NCI-H1092 (cell line): ENCODE measurements around the gene ANO8.

Experiments used
- DNase-seq: peaks from one replicate; lab custom pipeline; 2025; lab: John Stamatoyannopoulos, UW

The ANO8 gene

DNA sequence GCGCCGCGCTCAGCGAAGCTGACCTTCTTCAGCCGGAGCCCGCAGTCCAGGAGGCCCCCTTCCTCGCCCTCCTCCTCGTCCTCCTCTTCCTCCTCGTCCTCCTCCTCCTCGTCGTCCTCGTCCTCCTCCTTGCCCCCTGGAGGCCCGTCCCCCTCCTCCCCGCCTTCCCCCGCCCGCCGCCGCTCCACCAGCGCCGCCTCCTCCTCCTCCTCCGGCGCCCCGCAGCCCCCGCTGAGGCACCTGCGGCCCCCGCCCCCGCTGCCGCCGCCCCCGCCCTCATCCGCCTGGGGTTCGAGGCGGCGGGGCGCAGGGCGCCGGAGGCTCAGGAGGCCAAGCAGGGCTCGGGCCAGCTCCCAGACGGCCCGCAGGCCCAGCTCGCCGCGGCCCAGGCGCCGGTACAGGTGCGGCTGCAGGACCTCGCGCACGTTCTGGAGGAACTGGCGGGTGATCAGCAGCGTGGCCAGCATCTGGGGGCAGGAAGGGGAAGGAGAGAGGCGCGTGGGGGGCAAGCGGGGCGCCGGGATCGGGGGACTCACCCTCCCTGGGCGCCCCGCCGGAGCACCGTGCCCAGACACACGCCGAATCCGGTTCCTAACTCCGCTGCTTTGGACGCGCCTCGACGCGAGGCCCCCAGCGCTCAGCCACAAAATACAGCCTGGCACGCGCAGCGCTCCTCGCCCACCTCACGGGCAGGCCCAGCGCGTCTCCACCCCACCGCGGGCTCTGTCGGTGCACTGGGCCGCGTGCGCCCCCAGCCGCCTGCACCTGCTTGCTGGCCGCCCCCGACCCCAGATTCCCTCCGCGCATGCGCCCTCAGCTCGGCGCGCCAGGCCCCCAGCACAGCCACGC lies 5.9 kb downstream of the ANO8 start:
- DNase-seq = no peak

GRCh38 chr19:17327654-17328516 lies 6.8 kb downstream of the ANO8 start:
- no peak for DNase-seq

- no peak for DNase-seq
Measured at GRCh38 chr19:17327068-17327653, 7.5 kb downstream of the ANO8 start.

GRCh38 chr19:17326595-17326966 lies 8.1 kb downstream of the ANO8 start:
- DNase-seq = no peak

GRCh38 chr19:17325881-17326594 lies 8.6 kb downstream of the ANO8 start:
- DNase-seq = no peak

GRCh38 chr19:17325133-17325532 lies 9.5 kb downstream of the ANO8 start:
- no peak for DNase-seq

GRCh38 chr19:17324357-17325114 lies 10.1 kb downstream of the ANO8 start:
- no peak for DNase-seq

GRCh38 chr19:17323964-17324332 lies 10.7 kb downstream of the ANO8 start:
- DNase-seq = no peak

- DNase-seq = no peak
Measured at GRCh38 chr19:17323300-17323963, 11.2 kb downstream of the ANO8 start.

- DNase-seq = no peak
Measured at GRCh38 chr19:17322854-17323253, 11.8 kb downstream of the ANO8 start.

GRCh38 chr19:17321655-17322489 lies 12.8 kb downstream of the ANO8 start:
- DNase-seq = no peak

DNA sequence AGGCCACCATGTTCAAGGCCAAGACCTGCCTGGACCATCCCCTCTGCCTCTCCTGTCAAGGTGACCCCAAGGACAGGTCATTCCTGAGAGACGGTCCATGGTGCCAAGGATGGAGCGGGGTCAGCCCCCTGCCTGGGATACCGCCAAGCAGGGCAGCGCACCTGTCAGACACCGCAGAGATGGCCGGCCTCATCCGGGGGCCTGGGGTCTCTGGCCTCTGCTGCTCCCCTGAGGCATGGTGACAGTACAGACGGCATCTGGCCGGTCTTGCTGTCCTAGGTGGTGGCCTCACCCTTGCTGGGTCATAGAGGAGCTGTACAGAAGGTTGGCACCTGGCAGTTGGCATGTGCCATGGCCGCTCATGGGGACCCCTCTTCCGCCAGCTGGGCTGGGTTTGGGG lies 14.2 kb downstream of the ANO8 start:
- DNase-seq = no peak

DNA sequence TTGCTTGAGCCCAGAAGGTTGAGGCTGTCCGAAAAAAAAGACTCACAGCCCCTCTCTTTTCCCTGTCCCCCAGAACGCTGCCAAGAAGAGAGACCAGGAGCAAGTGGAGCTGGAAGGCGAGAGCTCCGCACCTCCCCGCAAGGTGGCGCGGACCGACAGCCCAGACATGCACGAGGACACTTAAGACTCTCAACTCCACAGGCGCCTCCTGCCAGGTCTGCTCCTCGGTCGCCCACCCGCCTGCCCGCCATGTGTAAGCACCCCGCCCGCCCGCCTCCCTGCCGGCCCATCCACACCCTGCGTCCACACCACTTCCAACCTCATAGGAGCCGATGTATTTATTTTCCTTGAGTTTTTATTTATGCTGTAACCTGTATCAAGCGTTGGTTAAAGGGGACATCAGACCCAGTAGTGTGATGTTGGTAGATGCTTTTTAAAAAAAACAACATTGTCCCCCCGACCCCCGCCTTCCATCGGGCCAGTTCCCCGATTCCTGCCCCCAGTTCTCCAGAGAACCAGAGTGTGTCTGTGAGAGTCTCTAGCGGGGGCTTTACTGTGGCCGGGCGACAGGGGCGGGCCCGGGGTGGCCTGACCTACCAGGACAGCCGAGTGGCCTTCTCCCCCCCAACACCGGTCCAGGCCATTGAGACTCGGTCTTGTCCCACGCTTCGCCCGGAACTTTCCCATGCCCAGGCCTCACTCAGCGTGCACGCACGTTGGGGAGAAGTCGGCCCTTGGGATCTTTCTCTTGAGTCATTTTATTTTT lies 15.0 kb downstream of the ANO8 start:
- DNase-seq = no peak

DNA sequence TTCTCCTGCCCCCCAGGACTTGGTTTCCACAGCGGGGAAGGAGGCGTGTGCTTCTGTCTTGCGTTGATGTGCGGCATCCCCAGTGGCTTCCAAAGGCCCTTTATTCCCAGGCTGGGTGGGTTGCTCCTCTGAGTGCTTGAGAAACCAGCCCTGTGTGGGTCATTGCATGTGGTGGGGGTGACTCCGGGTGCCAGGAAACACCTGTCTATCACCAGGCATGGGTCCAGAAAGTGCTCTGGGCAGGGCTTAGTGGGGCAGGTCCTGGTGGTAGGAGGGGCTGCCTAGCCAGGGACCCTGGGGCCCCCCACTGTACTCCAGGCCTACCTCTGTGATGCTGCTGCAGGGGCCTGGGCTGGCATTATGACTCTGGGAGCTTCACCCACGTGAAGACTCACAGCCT lies 15.7 kb downstream of the ANO8 start:
- no peak for DNase-seq

DNA sequence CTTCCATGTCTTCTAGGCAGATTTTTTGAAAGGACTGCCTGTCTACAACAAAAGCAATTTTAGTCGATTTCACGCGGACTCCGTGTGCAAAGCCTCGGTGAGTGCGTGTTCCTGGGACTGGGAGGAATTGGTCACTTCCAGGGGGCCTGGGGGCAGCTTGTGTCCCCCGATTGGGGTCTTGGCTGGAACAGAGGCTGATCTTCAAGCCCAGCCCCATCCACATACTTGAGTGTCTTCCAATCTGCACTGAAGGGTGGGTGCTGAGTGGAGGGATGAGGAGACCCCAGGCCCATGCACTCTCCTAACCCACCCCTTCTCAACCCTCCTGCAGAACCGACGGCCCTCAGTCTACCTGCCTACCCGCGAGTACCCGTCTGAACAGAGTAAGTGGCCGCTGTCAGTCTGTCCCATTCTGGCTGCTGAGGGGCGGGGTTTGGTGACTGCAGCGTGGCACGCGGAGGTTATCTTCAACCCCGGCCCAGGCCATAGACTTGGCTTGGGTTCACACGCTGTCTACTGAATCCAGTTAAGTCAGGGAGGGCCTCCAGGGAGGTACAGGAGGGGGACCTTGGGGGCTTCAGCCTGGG lies 20.6 kb downstream of the ANO8 start:
- no peak for DNase-seq

DNA sequence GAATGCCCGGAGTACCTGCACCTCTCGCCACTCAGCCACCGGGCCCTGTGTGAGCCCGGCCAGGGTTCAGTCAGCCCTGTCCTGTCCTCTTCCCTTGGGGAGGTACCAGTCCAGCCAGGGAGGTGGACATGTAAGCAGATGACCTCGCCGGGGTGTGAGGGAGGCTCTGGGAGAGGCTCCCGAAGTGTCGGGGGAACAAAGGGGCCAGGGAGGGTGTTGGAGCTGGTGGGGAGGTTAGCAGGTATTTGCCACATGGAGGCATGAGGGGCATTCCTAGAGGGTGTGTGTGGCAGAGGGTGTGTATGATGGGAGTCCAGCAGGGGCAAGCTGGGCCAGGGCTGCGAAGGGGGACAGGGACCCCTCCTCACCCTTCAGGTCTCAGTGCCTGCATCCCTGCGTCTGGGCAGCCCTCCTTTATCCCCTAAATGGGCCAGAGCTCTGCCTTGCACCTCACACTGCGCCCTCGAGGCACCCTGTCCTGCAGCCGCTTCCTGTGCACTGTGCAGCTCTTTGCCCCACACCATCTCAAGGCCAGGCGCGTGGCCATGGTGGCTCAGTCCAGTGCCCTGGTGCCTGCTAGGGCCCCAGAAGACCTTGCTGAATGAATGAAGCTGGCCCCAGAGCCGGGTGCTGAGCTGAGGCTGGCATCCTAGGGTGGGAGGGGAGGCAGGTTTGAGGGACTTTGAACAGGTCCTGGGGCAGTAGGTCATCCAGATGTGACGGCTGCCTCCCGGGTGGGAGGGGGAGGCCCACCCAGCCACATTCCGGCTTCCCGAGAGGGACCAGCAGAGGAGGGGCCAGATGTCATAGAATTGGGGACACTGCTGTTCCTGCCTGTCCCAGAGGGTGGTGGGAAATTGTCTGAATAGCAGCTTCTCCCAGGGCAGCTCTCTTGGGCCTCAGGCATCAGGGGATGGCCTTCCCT lies 22.2 kb downstream of the ANO8 start:
- DNase-seq = no peak

GRCh38 chr19:17311455-17312188 lies 23.0 kb downstream of the ANO8 start:
- DNase-seq = no peak
